Mesenchymal stem cell (in vitro differentiated cells and primary cell): Measurements from ENCODE around the gene CSHL1.
A peak's percentile ranks its signal among the peaks of the same experiment; 100 is the strongest.

ENCODE experiments used
- DNase-seq: peaks from one replicate; pipeline ENCODE4 v3.0.0-alpha.2; 2013
- H2AFZ ChIP-seq: one replicate; pipeline ENCODE4 v1.6.1; 2013; ENCODE audit warnings: low read depth, mild to moderate bottlenecking, control low read depth, inconsistent platforms, low read length, moderate library complexity
- H2AK5ac ChIP-seq: 2 replicates; pipeline ENCODE4 v1.6.1; 2013; ENCODE audit warnings: low read length, moderate library complexity, mild to moderate bottlenecking, inconsistent platforms; ENCODE audit not compliant: severe bottlenecking
- H2BK120ac ChIP-seq: one replicate; pipeline ENCODE4 v1.6.1; 2013; ENCODE audit warnings: low read depth, mild to moderate bottlenecking, inconsistent platforms, low read length, moderate library complexity
- H2BK12ac ChIP-seq, 2 experiments: one replicate each; pipeline ENCODE4 v1.6.1; 2013; ENCODE audit warnings: inconsistent platforms in 2 of 2, low read length in 2 of 2, mild to moderate bottlenecking in 2 of 2, moderate library complexity in 2 of 2, control low read depth in 1 of 2
- H2BK15ac ChIP-seq: one replicate; pipeline ENCODE4 v1.6.1; 2013; ENCODE audit warnings: mild to moderate bottlenecking, low read depth, inconsistent platforms; ENCODE audit not compliant: poor library complexity, severe bottlenecking
- H2BK5ac ChIP-seq: 2 replicates; pipeline ENCODE4 v1.6.1; 2013; ENCODE audit warnings: low read depth, mild to moderate bottlenecking, low read length, control low read depth, inconsistent platforms; ENCODE audit not compliant: poor library complexity, severe bottlenecking
- H3K14ac ChIP-seq, 2 experiments: one replicate each; pipeline ENCODE4 v1.6.1; 2013; ENCODE audit warnings: inconsistent platforms in 2 of 2, low read length in 2 of 2, control low read depth in 1 of 2, mild to moderate bottlenecking in 1 of 2, moderate library complexity in 1 of 2
- H3K18ac ChIP-seq, 2 experiments: one replicate each; pipeline ENCODE4 v1.6.1; 2013; ENCODE audit warnings: inconsistent platforms in 2 of 2, low read length in 2 of 2, control low read depth in 1 of 2, low read depth in 1 of 2, mild to moderate bottlenecking in 1 of 2
- H3K23ac ChIP-seq, 2 experiments: one replicate each; pipeline ENCODE4 v1.6.1; 2013; ENCODE audit warnings: inconsistent platforms in 2 of 2, low read length in 2 of 2, mild to moderate bottlenecking in 2 of 2, moderate library complexity in 2 of 2, control low read depth in 1 of 2
- H3K27ac ChIP-seq: 2 replicates; pipeline ENCODE4 v1.5.1; 2013; ENCODE audit warnings: mild to moderate bottlenecking, moderate library complexity, low read length, control low read depth, inconsistent platforms; ENCODE audit not compliant: poor library complexity, severe bottlenecking
- H3K27me3 ChIP-seq, 2 experiments: 2 replicates each; pipeline versions ENCODE4 v1.6.1 to v1.7.0; 2013; ENCODE audit warnings: low read length in 2 of 2, mild to moderate bottlenecking in 2 of 2, moderate library complexity in 2 of 2, control low read depth in 1 of 2, inconsistent platforms in 1 of 2; ENCODE audit not compliant: control insufficient read depth in 1 of 2, insufficient read depth in 1 of 2
- H3K36me3 ChIP-seq, 2 experiments: 2 replicates each; pipeline versions ENCODE4 v1.6.1 to v1.7.0; 2013; ENCODE audit warnings: low read length in 2 of 2, control low read depth in 1 of 2, inconsistent platforms in 1 of 2, low read depth in 1 of 2, mild to moderate bottlenecking in 1 of 2; ENCODE audit not compliant: insufficient read depth in 2 of 2, control insufficient read depth in 1 of 2
- H3K4ac ChIP-seq, 2 experiments: one replicate each; pipeline ENCODE4 v1.6.1; 2013; ENCODE audit warnings: inconsistent platforms in 2 of 2, low read length in 2 of 2, mild to moderate bottlenecking in 2 of 2, moderate library complexity in 2 of 2, control low read depth in 1 of 2, low read depth in 1 of 2
- H3K4me1 ChIP-seq: 2 replicates; pipeline ENCODE4 v1.6.1; 2013; ENCODE audit warnings: low read depth, low read length, control low read depth; ENCODE audit not compliant: control insufficient read depth, insufficient read depth
- H3K4me2 ChIP-seq: 2 replicates; pipeline ENCODE4 v1.6.1; 2013; ENCODE audit warnings: low read length, mild to moderate bottlenecking, inconsistent platforms; ENCODE audit not compliant: poor library complexity, severe bottlenecking
- H3K4me3 ChIP-seq, 2 experiments: 2 replicates each; pipeline versions ENCODE4 v1.5.1 to v1.7.0; 2013; ENCODE audit warnings: low read length in 2 of 2, mild to moderate bottlenecking in 2 of 2, control low read depth in 1 of 2, low read depth in 1 of 2; ENCODE audit not compliant: insufficient read depth in 1 of 2
- H3K79me1 ChIP-seq: replicated peaks from 2 replicates; pipeline ENCODE4 v1.6.1; 2013; ENCODE audit warnings: mild to moderate bottlenecking, control low read depth, low read length, inconsistent platforms; ENCODE audit not compliant: poor library complexity, severe bottlenecking
- H3K9ac ChIP-seq: 2 replicates; pipeline ENCODE4 v1.7.0; 2013; ENCODE audit warnings: mild to moderate bottlenecking, low read length, moderate library complexity
- H3K9me3 ChIP-seq: 2 replicates; pipeline ENCODE4 v1.7.0; 2013; ENCODE audit warnings: mild to moderate bottlenecking, low read length; ENCODE audit not compliant: control insufficient read depth
- H4K8ac ChIP-seq: one replicate; pipeline ENCODE4 v1.6.1; 2013; ENCODE audit warnings: inconsistent platforms, mild to moderate bottlenecking, low read length, moderate library complexity
- H4K91ac ChIP-seq: one replicate; pipeline ENCODE4 v1.6.1; 2013; ENCODE audit warnings: mild to moderate bottlenecking, low read length, inconsistent platforms
- WGBS: methylation state at CpG from one replicate; pipeline ENCODE4 v1.1.7; 2013; ENCODE audit warnings: mixed read lengths; 5-methylcytosine and 5-hydroxymethylcytosine counted together

CSHL1 gene

DNA sequence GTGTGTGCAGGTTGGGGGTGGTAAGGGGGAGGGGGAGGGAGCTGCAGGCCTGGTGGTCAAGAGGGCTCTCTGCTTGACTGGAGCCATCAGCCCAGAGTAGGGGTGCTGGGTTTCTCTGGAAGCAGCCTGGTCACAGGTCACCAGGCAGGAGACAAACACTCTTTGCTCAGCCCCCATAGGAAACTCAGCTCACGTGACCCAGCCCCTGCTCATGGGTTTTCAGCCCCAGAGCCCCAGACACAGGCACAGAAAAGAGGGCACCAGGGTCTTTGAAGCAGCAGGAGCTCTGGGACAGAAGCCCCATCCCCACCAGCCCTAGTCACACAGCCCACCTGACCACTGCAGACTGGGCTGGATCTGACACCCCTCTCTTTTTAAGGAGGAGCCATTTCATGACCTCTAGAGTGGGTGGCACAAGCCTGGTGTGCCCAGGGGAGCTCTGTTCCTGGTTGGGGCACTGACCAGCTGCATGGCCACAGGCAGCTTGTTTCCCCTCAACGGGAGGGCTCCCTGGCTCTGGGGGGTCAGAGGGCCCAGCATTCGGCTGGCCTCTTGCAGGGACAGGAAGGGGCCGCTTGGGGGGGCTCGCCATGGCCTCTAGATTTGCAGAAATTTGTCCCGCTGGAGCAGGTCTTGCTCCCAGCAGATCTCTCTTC, 34.9 kb upstream of the CSHL1 start:
- whole genome bisulfite sequencing: 79% methylated on average over 6 of the region's 6 CpGs
- Histone ChIP-seq H2AFZ (no peak overlapping the region), H4K8ac (no peak overlapping the region), H3K27me3 (peaks cover 12 to 33% of the 10 kb centered on the region in 2 experiments), H3K4me1 (peaks cover 16% of the 10 kb centered on the region), H2BK5ac (no peak overlapping the region), H3K4ac (no peak overlapping the region), H4K91ac (no peak overlapping the region), H3K4me3 (no peak overlapping the region), H3K9ac (no peak overlapping the region), H3K23ac (no peak overlapping the region), H2BK15ac (no peak overlapping the region), H3K9me3 (no peaks in the 10 kb centered on the region), H3K4me2 (no peak overlapping the region), H2AK5ac (no peak overlapping the region), H3K27ac (no peak overlapping the region), H3K79me1 (no peaks in the 10 kb centered on the region), H2BK12ac (no peak overlapping the region), H3K36me3 (no peaks in the 10 kb centered on the region), H3K14ac (no peak overlapping the region), H2BK120ac (no peak overlapping the region), H3K18ac (no peak overlapping the region)
- DNase-seq: no peak

DNA sequence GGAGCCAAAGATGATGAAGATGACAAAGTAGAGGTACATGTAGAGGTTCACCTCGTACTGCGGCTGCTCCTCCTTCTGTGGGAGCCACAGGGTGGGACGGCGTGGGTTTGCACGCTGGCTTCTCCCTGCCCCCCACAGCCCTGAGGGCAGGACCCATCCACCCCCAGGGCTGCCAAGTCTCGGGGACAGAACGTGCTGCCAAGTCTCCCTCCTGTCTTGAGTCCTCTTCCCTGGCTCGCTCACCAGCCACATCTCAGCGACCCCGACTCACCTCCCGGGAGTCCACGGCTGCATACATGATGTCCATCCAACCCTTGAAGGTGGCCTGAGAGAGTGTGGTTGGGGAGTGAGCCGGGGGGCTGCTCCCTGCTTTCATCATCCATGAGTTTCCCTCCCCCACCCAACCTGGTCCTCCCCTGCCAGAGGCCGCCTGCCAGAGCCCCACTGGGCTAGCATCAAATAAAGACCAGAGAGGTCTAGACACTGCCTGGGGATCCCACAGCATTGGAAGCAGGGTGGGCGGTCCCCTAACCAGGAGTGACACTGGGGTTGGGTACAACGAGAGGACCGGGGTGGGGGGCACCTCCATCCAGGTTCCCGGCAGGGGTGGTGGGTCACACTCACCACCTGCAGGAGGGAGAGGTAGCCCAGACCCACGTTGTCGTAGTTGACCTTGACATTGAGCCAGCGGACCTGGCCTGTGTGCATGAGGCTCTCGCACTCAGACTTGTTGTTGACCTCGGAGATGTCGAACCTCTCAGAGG, 33.9 kb upstream of the CSHL1 start:
- H3K27me3 ChIP-seq: peaks cover 6 to 26% of the 10 kb centered on the region in 2 experiments
- 89% methylated on average over 24 of the region's 24 CpGs for WGBS
- no peaks in the 10 kb centered on the region for H3K79me1 ChIP-seq
- no peak overlapping the region for H3K4me3 ChIP-seq
- no peak overlapping the region for H3K14ac ChIP-seq
- no peak overlapping the region for H3K4me2 ChIP-seq
- H4K8ac ChIP-seq: no peak overlapping the region
- no peak overlapping the region for H2BK120ac ChIP-seq
- no peak overlapping the region for H2BK12ac ChIP-seq
- H3K4ac ChIP-seq: no peak overlapping the region
- H3K4me1 ChIP-seq: peaks cover 16% of the 10 kb centered on the region
- no peak overlapping the region for H3K27ac ChIP-seq
- H2BK15ac ChIP-seq: no peak overlapping the region
- DNase-seq: no peak
- no peak overlapping the region for H4K91ac ChIP-seq
- no peak overlapping the region for H3K18ac ChIP-seq
- no peak overlapping the region for H2AK5ac ChIP-seq
- no peaks in the 10 kb centered on the region for H3K36me3 ChIP-seq
- no peak overlapping the region for H3K23ac ChIP-seq
- no peak overlapping the region for H2AFZ ChIP-seq
- no peak overlapping the region for H3K9ac ChIP-seq
- H2BK5ac ChIP-seq: no peak overlapping the region
- no peaks in the 10 kb centered on the region for H3K9me3 ChIP-seq

DNA sequence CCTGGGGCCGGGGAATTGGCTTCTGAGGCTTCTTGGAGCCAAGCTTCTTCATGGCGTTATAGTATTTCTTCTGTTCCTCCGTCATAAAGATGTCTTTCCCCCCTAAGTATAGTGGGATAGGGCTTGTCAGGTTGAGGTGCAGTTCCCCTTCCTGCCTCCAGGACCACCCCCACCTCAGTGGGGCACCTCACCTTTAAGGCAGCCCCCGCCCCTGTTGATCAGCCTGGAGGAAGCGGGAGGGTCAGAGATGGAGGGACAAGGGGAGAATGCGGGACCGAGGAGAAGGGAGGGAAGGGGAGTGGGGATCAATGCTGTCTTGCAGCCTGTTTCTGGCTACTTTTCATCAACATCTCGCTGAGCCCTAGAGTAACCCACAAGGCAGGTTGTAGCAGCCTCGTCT, 32.7 kb upstream of the CSHL1 start:
- no peaks in the 10 kb centered on the region for H3K36me3 ChIP-seq
- H3K79me1 ChIP-seq: no peaks in the 10 kb centered on the region
- 87% methylated on average over 7 of the region's 9 CpGs for WGBS

GRCh38 chr17:63942309-63942985, 31.4 kb upstream of the CSHL1 start:
- H4K91ac ChIP-seq: no peak overlapping the region
- H4K8ac ChIP-seq: no peak overlapping the region
- no peak overlapping the region for H2BK5ac ChIP-seq
- H3K23ac ChIP-seq: no peak overlapping the region
- peaks cover 16% of the 10 kb centered on the region for H3K4me1 ChIP-seq
- no peak for DNase-seq
- H3K4me2 ChIP-seq: no peak overlapping the region
- H3K9me3 ChIP-seq: no peaks in the 10 kb centered on the region
- H2BK15ac ChIP-seq: no peak overlapping the region
- no peak overlapping the region for H3K4me3 ChIP-seq
- H2AFZ ChIP-seq: no peak overlapping the region
- no peaks in the 10 kb centered on the region for H3K79me1 ChIP-seq
- H3K18ac ChIP-seq: no peak overlapping the region
- no peak overlapping the region for H3K9ac ChIP-seq
- WGBS: 96% methylated on average over 21 of the region's 21 CpGs
- no peaks in the 10 kb centered on the region for H3K36me3 ChIP-seq
- peak overlapping the region in 1 of 2 experiments; percentile 35 for H3K14ac ChIP-seq
- no peak overlapping the region for H2BK12ac ChIP-seq
- no peak overlapping the region for H2AK5ac ChIP-seq
- no peak overlapping the region for H3K4ac ChIP-seq
- H3K27me3 ChIP-seq: peaks cover 0 to 22% of the 10 kb centered on the region in 2 experiments
- H2BK120ac ChIP-seq: no peak overlapping the region
- no peak overlapping the region for H3K27ac ChIP-seq

More for the DNA sequence above, 32.7 kb upstream of the CSHL1 start:
- H3K14ac ChIP-seq: no peak overlapping the region
- H3K9me3 ChIP-seq: no peaks in the 10 kb centered on the region
- H3K18ac ChIP-seq: no peak overlapping the region
- no peak overlapping the region for H3K9ac ChIP-seq
- H2BK5ac ChIP-seq: no peak overlapping the region
- H4K91ac ChIP-seq: no peak overlapping the region
- H3K4me3 ChIP-seq: no peak overlapping the region
- no peak overlapping the region for H2BK15ac ChIP-seq
- H2AFZ ChIP-seq: no peak overlapping the region
- H4K8ac ChIP-seq: no peak overlapping the region
- H3K4me1 ChIP-seq: peaks cover 16% of the 10 kb centered on the region
- no peak overlapping the region for H2AK5ac ChIP-seq
- no peak for DNase-seq
- H3K23ac ChIP-seq: no peak overlapping the region
- no peak overlapping the region for H3K27ac ChIP-seq
- H3K4me2 ChIP-seq: no peak overlapping the region
- H3K27me3 ChIP-seq: peaks cover 6 to 22% of the 10 kb centered on the region in 2 experiments
- H2BK120ac ChIP-seq: no peak overlapping the region
- H2BK12ac ChIP-seq: no peak overlapping the region
- no peak overlapping the region for H3K4ac ChIP-seq
